Upper lobe of left lung (tissue), 4 donors: ENCODE measurements around the gene KRT86.

ENCODE experiments used
- EP300 ChIP-seq, 4 donors: sonication (generic); formaldehyde crosslinking; IDR thresholded peaks; one replicate each; pipeline ENCODE4 v1.5.1; 2017; ENCODE audit warnings: antibody characterized with exemption in 4 of 4, control low read depth in 2 of 4
- POLR2A ChIP-seq, 4 donors: fragments of 450-650 bp; IDR thresholded peaks; one replicate each; pipeline ENCODE4 v1.5.1; 2016 to 2017; ENCODE audit warnings: antibody characterized with exemption in 4 of 4, mild to moderate bottlenecking in 2 of 4
- POLR2AphosphoS5 ChIP-seq, 2 donors: sonication (generic); formaldehyde crosslinking; IDR thresholded peaks; one replicate each; pipeline ENCODE4 v1.5.1; 2017; ENCODE audit warnings: antibody characterized with exemption in 2 of 2
- TF ChIP-seq, protein P1 (sequence below), 6 experiments: fragments of 450-650 bp in 4 of 6; fragments of 200-600 bp in 2 of 6; sonication (generic) in 2 of 6; IDR thresholded peaks; one replicate each; pipeline ENCODE4 v1.5.1; 2016 to 2019; ENCODE audit warnings: antibody characterized with exemption in 6 of 6

DNA sequence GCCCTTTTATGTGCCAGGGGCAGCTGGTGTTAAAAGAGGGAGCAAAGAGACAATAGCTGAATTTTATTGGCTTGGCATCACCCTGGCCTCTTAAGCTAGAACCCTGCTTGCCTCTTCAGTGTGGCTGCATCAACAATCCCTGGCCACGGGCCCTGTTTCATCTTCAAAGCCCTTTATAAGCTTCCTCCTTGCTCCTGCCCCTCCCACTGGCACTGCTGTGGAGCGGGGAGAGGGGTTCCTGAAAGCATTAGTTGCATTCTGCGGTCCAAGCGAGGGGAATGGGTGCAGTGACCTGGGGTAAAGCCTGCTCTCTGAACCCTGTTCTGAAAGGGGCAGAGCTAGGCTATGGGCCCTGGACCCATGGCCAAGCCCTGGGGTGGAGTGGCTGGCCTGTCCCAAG, 47.0 kb downstream of the KRT86 start:
- TF ChIP-seq, protein P1, sequence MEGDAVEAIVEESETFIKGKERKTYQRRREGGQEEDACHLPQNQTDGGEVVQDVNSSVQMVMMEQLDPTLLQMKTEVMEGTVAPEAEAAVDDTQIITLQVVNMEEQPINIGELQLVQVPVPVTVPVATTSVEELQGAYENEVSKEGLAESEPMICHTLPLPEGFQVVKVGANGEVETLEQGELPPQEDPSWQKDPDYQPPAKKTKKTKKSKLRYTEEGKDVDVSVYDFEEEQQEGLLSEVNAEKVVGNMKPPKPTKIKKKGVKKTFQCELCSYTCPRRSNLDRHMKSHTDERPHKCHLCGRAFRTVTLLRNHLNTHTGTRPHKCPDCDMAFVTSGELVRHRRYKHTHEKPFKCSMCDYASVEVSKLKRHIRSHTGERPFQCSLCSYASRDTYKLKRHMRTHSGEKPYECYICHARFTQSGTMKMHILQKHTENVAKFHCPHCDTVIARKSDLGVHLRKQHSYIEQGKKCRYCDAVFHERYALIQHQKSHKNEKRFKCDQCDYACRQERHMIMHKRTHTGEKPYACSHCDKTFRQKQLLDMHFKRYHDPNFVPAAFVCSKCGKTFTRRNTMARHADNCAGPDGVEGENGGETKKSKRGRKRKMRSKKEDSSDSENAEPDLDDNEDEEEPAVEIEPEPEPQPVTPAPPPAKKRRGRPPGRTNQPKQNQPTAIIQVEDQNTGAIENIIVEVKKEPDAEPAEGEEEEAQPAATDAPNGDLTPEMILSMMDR (IDR thresholded peaks at IDR 0.05) = no peak
- TF ChIP-seq POLR2A (IDR thresholded peaks at IDR 0.05) (no peak), POLR2AphosphoS5 (IDR thresholded peaks at IDR 0.05) (no peak), EP300 (IDR thresholded peaks at IDR 0.05) (no peak)
